Esophagus (tissue), 2 donors: ENCODE data around the gene COL1A2. TPM values are rescaled to one million over a fixed set of nuclear protein-coding genes. Genes with fewer than 3 reads are reported as not detected.

Experiments used
- H3K27ac ChIP-seq, 2 donors: one replicate each; pipeline ENCODE4 v1.5.1; 2013; ENCODE audit warnings: low read depth in 2 of 2, mild to moderate bottlenecking in 2 of 2, inconsistent platforms in 1 of 2, low read length in 1 of 2, moderate library complexity in 1 of 2
- H3K27me3 ChIP-seq, 2 donors: one replicate each; pipeline ENCODE4 v1.6.1; 2013; ENCODE audit warnings: low read length in 2 of 2, control low read depth in 1 of 2, mild to moderate bottlenecking in 1 of 2; ENCODE audit not compliant: insufficient read depth in 2 of 2, control insufficient read depth in 1 of 2
- H3K36me3 ChIP-seq, 2 donors: one replicate each; pipeline ENCODE4 v1.6.1; 2013; ENCODE audit warnings: low read length in 1 of 2; ENCODE audit not compliant: control insufficient read depth in 2 of 2, insufficient read depth in 2 of 2
- H3K4me1 ChIP-seq, 2 donors: one replicate each; pipeline ENCODE4 v1.6.1; 2013; ENCODE audit warnings: low read length in 1 of 2; ENCODE audit not compliant: control insufficient read depth in 2 of 2, insufficient read depth in 2 of 2
- H3K4me3 ChIP-seq, 2 donors: one replicate each; pipeline ENCODE4 v1.5.1; 2013; ENCODE audit warnings: low read length in 2 of 2, mild to moderate bottlenecking in 2 of 2, low read depth in 1 of 2, moderate library complexity in 1 of 2
- H3K9me3 ChIP-seq, 2 donors: one replicate each; pipeline ENCODE4 v1.6.1; 2013; ENCODE audit warnings: mild to moderate bottlenecking in 2 of 2, low read depth in 1 of 2, low read length in 1 of 2, moderate library complexity in 1 of 2; ENCODE audit not compliant: control insufficient read depth in 2 of 2, insufficient read depth in 1 of 2
- WGBS, 2 donors: extraction: QIAGEN DNeasy Blood & Tissue Kit; methylation state at CpG; one replicate each; pipeline ENCODE4 v1.1.7; 2013; 5-methylcytosine and 5-hydroxymethylcytosine counted together
- polyA plus RNA-seq, 2 donors: library from polyadenylated mRNA; stranded (reverse); fragments of 200-250 nt; gene quantifications; one replicate each; pipeline ENCODE4 v1.2.3, GENCODE V29; 2013
- donor health status: healthy with polysubstance abuse.
- donor health status: Bipolar disorder and iron deficiency.

Gene COL1A2
- polyA plus RNA-seq, 2 donors: 13.4 to 26.4 TPM

DNA sequence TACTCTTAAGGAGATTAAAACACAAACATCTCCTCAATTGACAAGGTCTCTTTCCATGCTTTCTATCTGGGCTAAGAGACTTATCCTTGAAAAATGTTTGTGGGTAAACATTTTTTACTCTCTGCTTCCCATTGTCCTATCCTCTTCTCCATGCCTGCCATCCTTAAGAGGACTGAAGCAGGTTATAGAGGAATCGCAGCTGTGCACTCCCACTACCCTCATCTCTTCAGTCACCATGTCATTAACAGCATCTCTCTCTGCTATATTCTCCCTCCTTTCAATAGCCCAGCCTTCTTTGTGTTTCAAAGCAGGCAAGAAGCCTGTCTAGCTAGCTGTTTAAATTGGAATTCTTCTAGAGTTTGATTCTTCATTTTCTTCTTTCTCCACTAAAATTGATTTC lies 22.6 kb downstream of the COL1A2 start:
- no peak overlapping the region for H3K27ac ChIP-seq
- H3K4me3 ChIP-seq: no peak overlapping the region
- H3K36me3 ChIP-seq: no peaks in the 10 kb centered on the region
- H3K9me3 ChIP-seq: no peaks in the 10 kb centered on the region
- no peaks in the 10 kb centered on the region for H3K4me1 ChIP-seq
- no peaks in the 10 kb centered on the region for H3K27me3 ChIP-seq
- WGBS, 2 donors: 79 to 81% methylated on average over 1 of the region's 1 CpG

GRCh38 chr7:94417901-94418300 lies 23.2 kb downstream of the COL1A2 start:
- Histone ChIP-seq H3K36me3 (no peaks in the 10 kb centered on the region), H3K27me3 (no peaks in the 10 kb centered on the region), H3K4me1 (no peaks in the 10 kb centered on the region), H3K27ac (no peak overlapping the region), H3K9me3 (no peaks in the 10 kb centered on the region), H3K4me3 (no peak overlapping the region)
- WGBS, 2 donors: 83 to 85% methylated on average over 3 of the region's 3 CpGs

DNA sequence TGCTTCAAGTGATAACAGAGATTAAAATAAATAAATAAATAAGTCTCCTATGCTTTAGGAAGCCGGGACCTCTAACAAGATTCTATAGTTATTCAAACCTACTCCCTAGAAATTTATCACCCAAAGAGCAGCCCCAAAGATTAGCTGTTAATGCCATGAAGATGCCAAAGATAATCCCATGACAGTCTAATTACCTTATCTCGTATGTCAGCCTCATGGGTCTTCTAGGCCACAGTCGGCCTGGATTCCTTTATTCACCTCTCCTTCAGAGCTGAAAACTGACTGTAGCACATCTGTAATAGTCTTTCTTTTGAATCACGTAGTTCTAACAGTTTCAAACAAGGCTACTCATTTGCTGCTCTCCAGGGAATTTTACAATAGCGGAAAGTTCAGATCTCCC lies 24.2 kb downstream of the COL1A2 start:
- H3K36me3 ChIP-seq: no peaks in the 10 kb centered on the region
- no peaks in the 10 kb centered on the region for H3K9me3 ChIP-seq
- H3K27ac ChIP-seq: no peak overlapping the region
- 70 to 82% methylated on average over 5 of the region's 5 CpGs for WGBS, 2 donors
- H3K27me3 ChIP-seq: no peaks in the 10 kb centered on the region
- no peak overlapping the region for H3K4me3 ChIP-seq
- H3K4me1 ChIP-seq: no peaks in the 10 kb centered on the region

GRCh38 chr7:94420328-94420727 lies 25.6 kb downstream of the COL1A2 start:
- Histone ChIP-seq H3K9me3 (no peaks in the 10 kb centered on the region), H3K4me3 (no peak overlapping the region), H3K36me3 (no peaks in the 10 kb centered on the region), H3K27ac (no peak overlapping the region), H3K27me3 (no peaks in the 10 kb centered on the region), H3K4me1 (no peaks in the 10 kb centered on the region)
- WGBS, 2 donors: 64 to 66% methylated on average over 6 of the region's 6 CpGs

GRCh38 chr7:94421681-94422080 lies 27.0 kb downstream of the COL1A2 start:
- WGBS, 2 donors: 63 to 74% methylated on average over 3 of the region's 3 CpGs
- no peaks in the 10 kb centered on the region for H3K27me3 ChIP-seq

GRCh38 chr7:94422136-94422535 lies 27.4 kb downstream of the COL1A2 start:
- H3K36me3 ChIP-seq: peaks cover 0 to 2% of the 10 kb centered on the region in 2 donors
- H3K27ac ChIP-seq: no peak overlapping the region

More at GRCh38 chr7:94421681-94422080, 27.0 kb downstream of the COL1A2 start:
- Histone ChIP-seq H3K4me3 (no peak overlapping the region), H3K4me1 (no peaks in the 10 kb centered on the region), H3K27ac (no peak overlapping the region), H3K9me3 (no peaks in the 10 kb centered on the region), H3K36me3 (no peaks in the 10 kb centered on the region)

GRCh38 chr7:94422827-94423460 lies 28.2 kb downstream of the COL1A2 start:
- Histone ChIP-seq H3K9me3 (no peaks in the 10 kb centered on the region), H3K4me3 (no peak overlapping the region), H3K27me3 (no peaks in the 10 kb centered on the region), H3K27ac (peak overlapping the region in 1 of 2 donors; percentile 47), H3K4me1 (no peaks in the 10 kb centered on the region), H3K36me3 (peaks cover 0 to 2% of the 10 kb centered on the region in 2 donors)
- 73 to 80% methylated on average over 5 of the region's 5 CpGs for WGBS, 2 donors

More at GRCh38 chr7:94422136-94422535, 27.4 kb downstream of the COL1A2 start:
- 35 to 42% methylated on average over 1 of the region's 1 CpG for WGBS, 2 donors
- H3K27me3 ChIP-seq: no peaks in the 10 kb centered on the region
- H3K4me3 ChIP-seq: no peak overlapping the region
- H3K4me1 ChIP-seq: no peaks in the 10 kb centered on the region
- no peaks in the 10 kb centered on the region for H3K9me3 ChIP-seq

GRCh38 chr7:94423863-94424735 lies 29.4 kb downstream of the COL1A2 start:
- Histone ChIP-seq H3K27me3 (no peaks in the 10 kb centered on the region), H3K4me1 (no peaks in the 10 kb centered on the region), H3K36me3 (peaks cover 0 to 2% of the 10 kb centered on the region in 2 donors), H3K9me3 (no peaks in the 10 kb centered on the region), H3K27ac (no peak overlapping the region), H3K4me3 (no peak overlapping the region)
- 70 to 76% methylated on average over 5 of the region's 5 CpGs for WGBS, 2 donors

GRCh38 chr7:94425546-94425945 lies 30.9 kb downstream of the COL1A2 start:
- Histone ChIP-seq H3K9me3 (no peaks in the 10 kb centered on the region), H3K36me3 (peaks cover 0 to 2% of the 10 kb centered on the region in 2 donors), H3K27me3 (no peaks in the 10 kb centered on the region), H3K4me1 (no peaks in the 10 kb centered on the region), H3K27ac (no peak overlapping the region), H3K4me3 (no peak overlapping the region)
- 82 to 87% methylated on average over 10 of the region's 10 CpGs for WGBS, 2 donors
